ENCODE measurements around the gene SPIRE2. TPM values are rescaled to one million over a fixed set of nuclear protein-coding genes. Genes with fewer than 3 reads are reported as not detected.

Gene SPIRE2
- total and polyA plus RNA-seq, 2 of the 13 experiments (the other 11 are each of a cell fraction or from before 2014, with no cell fraction given): 13.3 to 37.5 TPM

DNA sequence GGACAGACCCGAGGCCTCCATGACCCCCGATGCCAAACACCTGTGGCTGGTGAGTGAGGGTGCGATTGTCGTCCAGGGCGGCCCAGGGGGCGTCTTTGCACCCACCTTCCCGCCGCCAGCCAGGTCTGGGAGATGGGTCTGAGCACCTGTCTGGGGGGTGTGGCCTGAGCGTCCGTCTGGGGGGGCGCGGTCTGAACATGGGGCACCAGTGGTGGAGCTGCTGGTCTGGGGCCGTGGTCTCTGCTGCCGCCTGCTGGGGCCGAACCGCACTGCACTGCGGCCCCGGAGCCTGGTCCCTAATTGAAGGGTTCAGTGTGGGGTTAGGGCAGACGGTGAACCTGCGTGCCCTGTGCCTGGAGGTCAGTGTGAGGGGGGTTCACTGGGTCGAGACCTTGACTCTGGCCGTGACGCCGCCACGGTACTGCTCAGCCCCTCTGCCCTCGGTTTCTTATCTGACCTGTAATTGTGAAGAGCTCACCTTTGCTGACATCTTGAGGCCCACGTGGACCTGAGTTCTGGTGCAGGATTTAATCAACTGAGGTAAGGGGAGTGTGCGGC lies 32.6 kb downstream of the SPIRE2 start (continued):
- TF ChIP-seq, protein P1, sequence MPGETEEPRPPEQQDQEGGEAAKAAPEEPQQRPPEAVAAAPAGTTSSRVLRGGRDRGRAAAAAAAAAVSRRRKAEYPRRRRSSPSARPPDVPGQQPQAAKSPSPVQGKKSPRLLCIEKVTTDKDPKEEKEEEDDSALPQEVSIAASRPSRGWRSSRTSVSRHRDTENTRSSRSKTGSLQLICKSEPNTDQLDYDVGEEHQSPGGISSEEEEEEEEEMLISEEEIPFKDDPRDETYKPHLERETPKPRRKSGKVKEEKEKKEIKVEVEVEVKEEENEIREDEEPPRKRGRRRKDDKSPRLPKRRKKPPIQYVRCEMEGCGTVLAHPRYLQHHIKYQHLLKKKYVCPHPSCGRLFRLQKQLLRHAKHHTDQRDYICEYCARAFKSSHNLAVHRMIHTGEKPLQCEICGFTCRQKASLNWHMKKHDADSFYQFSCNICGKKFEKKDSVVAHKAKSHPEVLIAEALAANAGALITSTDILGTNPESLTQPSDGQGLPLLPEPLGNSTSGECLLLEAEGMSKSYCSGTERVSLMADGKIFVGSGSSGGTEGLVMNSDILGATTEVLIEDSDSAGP (CRISPR knock-in tag; IDR thresholded peaks at IDR 0.05; ENCODE audit: borderline replicate concordance): peak; percentile 81; the same call in 1 of the 2 replicates
- TF ChIP-seq, protein P2, sequence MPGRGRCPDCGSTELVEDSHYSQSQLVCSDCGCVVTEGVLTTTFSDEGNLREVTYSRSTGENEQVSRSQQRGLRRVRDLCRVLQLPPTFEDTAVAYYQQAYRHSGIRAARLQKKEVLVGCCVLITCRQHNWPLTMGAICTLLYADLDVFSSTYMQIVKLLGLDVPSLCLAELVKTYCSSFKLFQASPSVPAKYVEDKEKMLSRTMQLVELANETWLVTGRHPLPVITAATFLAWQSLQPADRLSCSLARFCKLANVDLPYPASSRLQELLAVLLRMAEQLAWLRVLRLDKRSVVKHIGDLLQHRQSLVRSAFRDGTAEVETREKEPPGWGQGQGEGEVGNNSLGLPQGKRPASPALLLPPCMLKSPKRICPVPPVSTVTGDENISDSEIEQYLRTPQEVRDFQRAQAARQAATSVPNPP (CRISPR knock-in tag; IDR thresholded peaks at IDR 0.05): no peak
- TF ChIP-seq, protein P3, sequence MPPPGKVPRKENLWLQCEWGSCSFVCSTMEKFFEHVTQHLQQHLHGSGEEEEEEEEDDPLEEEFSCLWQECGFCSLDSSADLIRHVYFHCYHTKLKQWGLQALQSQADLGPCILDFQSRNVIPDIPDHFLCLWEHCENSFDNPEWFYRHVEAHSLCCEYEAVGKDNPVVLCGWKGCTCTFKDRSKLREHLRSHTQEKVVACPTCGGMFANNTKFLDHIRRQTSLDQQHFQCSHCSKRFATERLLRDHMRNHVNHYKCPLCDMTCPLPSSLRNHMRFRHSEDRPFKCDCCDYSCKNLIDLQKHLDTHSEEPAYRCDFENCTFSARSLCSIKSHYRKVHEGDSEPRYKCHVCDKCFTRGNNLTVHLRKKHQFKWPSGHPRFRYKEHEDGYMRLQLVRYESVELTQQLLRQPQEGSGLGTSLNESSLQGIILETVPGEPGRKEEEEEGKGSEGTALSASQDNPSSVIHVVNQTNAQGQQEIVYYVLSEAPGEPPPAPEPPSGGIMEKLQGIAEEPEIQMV (CRISPR knock-in tag; IDR thresholded peaks at IDR 0.05; ENCODE audit: low read depth): 0 out of 2 replicates have a peak, but pooled peaks have one; percentile 47
- no peak for TF ChIP-seq PPARG (CRISPR knock-in tag; conservative IDR thresholded peaks at IDR 0.05)
- TF ChIP-seq ZNF260 (CRISPR knock-in tag; IDR thresholded peaks at IDR 0.05; ENCODE audit: borderline replicate concordance, low read depth): no peak
- TF ChIP-seq MAFK (conservative IDR thresholded peaks at IDR 0.05 in 1 of 2, IDR thresholded peaks at IDR 0.05 in 1 of 2; ENCODE audit: low read length in 2 of 2): no peak
- TF ChIP-seq TBP (CRISPR knock-in tag; IDR thresholded peaks at IDR 0.05): 0 out of 2 replicates have a peak, but pooled peaks have one; percentile 4
- TF ChIP-seq ZNF24 (IDR thresholded peaks at IDR 0.05): no peak
- no peak for TF ChIP-seq TSC22D2 (CRISPR knock-in tag; IDR thresholded peaks at IDR 0.05; ENCODE audit: borderline replicate concordance)
- TF ChIP-seq, protein P4, sequence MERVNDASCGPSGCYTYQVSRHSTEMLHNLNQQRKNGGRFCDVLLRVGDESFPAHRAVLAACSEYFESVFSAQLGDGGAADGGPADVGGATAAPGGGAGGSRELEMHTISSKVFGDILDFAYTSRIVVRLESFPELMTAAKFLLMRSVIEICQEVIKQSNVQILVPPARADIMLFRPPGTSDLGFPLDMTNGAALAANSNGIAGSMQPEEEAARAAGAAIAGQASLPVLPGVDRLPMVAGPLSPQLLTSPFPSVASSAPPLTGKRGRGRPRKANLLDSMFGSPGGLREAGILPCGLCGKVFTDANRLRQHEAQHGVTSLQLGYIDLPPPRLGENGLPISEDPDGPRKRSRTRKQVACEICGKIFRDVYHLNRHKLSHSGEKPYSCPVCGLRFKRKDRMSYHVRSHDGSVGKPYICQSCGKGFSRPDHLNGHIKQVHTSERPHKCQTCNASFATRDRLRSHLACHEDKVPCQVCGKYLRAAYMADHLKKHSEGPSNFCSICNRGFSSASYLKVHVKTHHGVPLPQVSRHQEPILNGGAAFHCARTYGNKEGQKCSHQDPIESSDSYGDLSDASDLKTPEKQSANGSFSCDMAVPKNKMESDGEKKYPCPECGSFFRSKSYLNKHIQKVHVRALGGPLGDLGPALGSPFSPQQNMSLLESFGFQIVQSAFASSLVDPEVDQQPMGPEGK (CRISPR knock-in tag; IDR thresholded peaks at IDR 0.05): peak; percentile 93
- no peak for TF ChIP-seq ISX (CRISPR knock-in tag; conservative IDR thresholded peaks at IDR 0.05)
- TF ChIP-seq, protein P5, sequence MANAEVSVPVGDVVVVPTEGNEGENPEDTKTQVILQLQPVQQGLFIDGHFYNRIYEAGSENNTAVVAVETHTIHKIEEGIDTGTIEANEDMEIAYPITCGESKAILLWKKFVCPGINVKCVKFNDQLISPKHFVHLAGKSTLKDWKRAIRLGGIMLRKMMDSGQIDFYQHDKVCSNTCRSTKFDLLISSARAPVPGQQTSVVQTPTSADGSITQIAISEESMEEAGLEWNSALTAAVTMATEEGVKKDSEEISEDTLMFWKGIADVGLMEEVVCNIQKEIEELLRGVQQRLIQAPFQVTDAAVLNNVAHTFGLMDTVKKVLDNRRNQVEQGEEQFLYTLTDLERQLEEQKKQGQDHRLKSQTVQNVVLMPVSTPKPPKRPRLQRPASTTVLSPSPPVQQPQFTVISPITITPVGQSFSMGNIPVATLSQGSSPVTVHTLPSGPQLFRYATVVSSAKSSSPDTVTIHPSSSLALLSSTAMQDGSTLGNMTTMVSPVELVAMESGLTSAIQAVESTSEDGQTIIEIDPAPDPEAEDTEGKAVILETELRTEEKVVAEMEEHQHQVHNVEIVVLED (CRISPR knock-in tag; IDR thresholded peaks at IDR 0.05; ENCODE audit: borderline replicate concordance): peak; percentile 30; the same call in 1 of the 2 replicates
- TF ChIP-seq SOX6 (IDR thresholded peaks at IDR 0.05): no peak
- TF ChIP-seq SOX6 (CRISPR knock-in tag; IDR thresholded peaks at IDR 0.05): peak; percentile 3
- TF ChIP-seq, protein P6, sequence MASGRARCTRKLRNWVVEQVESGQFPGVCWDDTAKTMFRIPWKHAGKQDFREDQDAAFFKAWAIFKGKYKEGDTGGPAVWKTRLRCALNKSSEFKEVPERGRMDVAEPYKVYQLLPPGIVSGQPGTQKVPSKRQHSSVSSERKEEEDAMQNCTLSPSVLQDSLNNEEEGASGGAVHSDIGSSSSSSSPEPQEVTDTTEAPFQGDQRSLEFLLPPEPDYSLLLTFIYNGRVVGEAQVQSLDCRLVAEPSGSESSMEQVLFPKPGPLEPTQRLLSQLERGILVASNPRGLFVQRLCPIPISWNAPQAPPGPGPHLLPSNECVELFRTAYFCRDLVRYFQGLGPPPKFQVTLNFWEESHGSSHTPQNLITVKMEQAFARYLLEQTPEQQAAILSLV (CRISPR knock-in tag; IDR thresholded peaks at IDR 0.05; ENCODE audit: borderline replicate concordance): peak; percentile 61; the same call in 1 of the 2 replicates
- 0 out of 2 replicates have a peak, but pooled peaks have one; percentile 62 for TF ChIP-seq ZNF563 (CRISPR knock-in tag; IDR thresholded peaks at IDR 0.05)
- TF ChIP-seq RARA (CRISPR knock-in tag; IDR thresholded peaks at IDR 0.05): peak; percentile 71
- TF ChIP-seq, protein P7, sequence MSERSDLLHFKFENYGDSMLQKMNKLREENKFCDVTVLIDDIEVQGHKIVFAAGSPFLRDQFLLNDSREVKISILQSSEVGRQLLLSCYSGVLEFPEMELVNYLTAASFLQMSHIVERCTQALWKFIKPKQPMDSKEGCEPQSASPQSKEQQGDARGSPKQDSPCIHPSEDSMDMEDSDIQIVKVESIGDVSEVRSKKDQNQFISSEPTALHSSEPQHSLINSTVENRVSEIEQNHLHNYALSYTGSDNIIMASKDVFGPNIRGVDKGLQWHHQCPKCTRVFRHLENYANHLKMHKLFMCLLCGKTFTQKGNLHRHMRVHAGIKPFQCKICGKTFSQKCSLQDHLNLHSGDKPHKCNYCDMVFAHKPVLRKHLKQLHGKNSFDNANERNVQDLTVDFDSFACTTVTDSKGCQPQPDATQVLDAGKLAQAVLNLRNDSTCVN (CRISPR knock-in tag; IDR thresholded peaks at IDR 0.05; ENCODE audit: borderline replicate concordance): no peak

All from HepG2 (cell line).